HG03175 (cell line): ENCODE results near the gene DBNDD1.

Source experiments
- ATAC-seq: cut with Tn5 transposase; IDR thresholded peaks from one replicate; pipeline ENCODE4 v1.9.1; 2021; ENCODE audit warnings: mild to moderate bottlenecking, moderate library complexity; ENCODE audit not compliant: unreplicated experiment

Gene DBNDD1

DNA sequence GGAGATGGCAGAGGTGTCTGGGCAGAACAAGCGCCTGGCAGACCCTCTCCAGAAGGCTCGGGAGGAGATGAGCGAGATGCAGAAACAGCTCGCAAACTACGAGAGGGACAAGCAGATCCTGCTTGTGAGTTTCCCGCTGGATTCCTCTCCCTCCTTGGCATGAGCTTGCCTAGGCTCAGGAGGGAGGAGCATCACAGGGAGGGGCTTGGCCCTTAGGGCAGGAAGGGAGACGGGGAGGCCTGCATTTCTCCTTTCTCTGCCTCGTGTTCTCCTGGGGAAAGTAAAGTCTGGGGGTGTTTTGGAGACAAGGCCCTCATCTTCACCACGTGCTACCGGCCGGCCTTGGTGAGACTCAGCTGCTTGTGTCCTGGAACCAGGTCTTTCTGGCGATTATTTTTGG, 18.0 kb upstream of the DBNDD1 start:
- ATAC-seq = no peak

DNA sequence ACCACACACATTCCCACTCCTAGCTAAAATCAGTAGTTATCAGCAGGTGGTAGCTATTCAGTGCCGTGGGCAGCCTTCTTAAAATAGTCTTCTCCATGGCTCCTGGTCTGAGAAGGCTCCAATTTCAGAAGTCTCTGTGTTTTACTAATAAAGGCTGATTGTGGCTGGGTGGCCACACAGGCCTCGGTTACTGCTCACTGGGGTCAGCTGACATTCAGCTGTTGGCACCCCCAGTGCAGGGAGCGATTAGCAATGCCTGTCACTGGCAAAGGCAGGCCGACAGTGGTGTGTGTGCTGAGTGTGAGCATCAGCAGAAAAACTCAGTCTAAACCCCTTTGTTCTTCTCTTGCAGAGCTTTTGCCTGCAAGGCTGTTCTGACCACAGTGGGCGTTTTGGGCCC, 16.6 kb upstream of the DBNDD1 start:
- no peak for ATAC-seq

DNA sequence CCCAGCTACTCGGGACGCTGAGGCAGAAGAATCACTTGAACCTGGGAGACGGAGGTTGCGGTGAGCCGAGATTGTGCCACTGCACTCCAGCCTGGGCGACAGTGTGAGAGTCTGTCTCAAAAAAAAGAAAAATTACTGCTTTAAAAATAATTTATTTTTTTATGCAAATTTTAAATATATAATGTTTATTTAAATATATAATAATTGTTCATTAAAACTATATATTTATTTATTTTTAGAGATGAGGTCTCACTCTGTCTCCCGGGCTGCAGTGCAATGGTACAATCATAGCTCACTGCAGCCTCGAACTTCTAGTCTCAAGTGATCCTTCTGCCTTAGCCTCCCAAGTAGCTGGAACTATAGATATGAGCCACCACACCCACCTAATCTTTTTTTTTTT, 15.2 kb upstream of the DBNDD1 start:
- ATAC-seq = no peak

DNA sequence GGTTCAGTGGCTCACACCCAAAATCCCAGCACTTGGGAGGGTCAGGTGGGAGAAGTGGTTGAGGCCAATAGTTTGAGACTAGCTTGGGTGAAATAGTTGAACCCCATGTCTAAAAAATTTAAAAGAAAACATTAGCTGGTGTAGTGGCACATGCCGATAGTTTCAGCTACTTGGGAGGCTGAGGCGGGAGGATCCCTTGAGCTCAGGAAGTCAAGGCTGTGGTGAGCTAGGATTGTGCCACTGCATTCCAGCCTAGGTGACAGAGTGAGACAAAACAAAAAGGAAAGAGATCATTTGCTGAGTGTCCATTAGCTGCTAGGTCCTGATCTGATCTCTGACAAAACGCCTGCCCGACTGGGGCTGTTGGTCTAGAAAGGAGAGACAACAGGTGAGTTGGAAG, 14.1 kb upstream of the DBNDD1 start:
- no peak for ATAC-seq

DNA sequence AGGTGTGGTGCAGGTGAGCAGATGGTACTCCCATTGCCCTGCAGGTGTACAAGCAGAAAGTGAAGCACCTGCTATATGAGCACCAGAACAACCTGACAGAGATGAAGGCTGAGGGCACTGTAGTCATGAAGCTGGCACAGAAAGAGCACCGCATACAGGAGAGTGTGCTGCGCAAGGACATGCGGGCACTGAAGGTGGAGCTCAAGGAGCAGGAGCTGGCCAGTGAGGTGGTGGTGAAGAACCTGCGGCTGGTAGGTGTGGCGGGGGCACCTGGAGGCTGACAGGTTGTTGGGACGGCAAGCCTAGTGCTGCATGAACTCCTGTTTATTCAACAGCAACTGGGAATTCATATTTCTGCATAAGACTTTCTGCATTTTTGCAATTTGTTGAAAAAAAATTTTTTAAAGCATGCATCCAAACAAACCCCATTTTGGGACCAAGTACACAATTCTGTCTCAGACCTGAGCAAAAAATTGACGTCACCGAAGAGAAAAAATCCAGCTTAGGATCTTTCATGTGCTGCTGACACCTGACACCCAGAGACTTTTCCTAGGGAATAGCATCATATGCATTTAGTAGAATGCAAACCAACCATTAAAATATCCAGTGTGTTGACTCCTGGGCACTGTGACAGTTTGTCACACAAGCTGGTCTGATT, 13.5 kb upstream of the DBNDD1 start:
- no peak for ATAC-seq

DNA sequence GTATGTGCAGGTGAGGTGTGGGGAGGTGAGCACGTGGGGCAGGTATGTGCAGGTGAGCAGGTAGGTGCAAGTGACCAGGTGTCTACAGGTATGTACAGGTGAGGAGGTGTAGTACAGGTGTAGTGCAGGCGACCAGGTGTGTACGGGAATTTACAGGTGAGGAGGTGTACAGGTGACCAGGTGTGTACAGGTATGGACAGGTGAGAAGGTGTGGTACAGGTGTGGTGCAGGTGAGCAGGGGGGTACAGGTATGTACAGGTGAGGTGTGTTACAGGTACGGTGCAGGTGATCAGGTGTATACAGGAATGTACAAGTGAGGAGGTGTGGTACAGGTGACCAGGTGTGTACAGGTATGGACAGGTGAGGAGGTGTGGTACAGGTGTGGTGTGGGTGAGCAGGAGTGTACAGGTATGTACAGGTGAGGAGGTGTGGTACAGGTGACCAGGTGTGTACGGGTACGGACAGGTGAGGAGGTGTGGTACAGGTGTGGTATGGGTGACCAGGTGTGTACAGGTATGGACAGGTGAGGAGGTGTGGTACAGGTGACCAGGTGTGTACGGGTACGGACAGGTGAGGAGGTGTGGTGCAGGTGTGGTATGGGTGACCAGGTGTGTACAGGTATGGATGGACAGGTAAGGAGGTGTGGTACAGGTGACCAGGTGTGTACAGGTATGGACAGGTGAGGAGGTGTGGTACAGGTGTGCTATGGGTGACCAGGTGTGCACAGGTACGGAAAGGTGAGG, 12.8 kb upstream of the DBNDD1 start:
- ATAC-seq = no peak

DNA sequence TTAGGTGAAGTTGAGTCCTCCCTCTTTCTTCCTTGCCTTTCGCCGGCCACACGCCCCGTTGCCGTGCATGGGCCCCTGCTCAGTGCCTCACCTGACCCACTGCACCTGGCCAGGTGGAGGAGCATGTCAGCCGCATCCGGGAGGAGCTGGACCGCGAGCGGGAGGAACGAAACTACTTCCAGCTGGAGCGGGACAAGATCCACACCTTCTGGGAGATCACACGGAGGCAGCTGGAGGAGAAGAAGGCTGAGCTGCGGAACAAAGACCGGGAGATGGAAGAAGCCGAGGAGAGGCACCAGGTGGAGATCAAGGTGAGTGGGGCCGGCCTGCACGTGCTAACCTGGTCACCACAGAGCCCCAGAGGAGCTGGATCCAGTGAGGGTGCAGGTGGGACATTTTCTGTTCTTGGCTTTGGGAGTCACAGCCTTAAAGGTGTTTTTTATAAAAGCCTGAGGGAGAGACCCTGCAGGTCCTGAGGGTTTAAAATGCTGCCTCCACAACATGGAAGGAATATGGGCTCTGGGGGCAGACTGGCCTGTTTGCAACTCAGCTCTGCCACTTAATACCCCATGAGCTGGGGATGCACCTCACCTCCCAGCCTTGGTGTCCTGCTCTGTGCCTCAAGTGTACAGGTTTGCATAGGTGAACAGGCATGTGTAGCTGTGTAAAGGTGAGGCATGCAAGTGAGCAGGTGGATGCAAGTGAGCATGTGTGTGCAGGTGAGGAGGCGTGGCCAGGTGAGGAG, 12.1 kb upstream of the DBNDD1 start:
- ATAC-seq = no peak

DNA sequence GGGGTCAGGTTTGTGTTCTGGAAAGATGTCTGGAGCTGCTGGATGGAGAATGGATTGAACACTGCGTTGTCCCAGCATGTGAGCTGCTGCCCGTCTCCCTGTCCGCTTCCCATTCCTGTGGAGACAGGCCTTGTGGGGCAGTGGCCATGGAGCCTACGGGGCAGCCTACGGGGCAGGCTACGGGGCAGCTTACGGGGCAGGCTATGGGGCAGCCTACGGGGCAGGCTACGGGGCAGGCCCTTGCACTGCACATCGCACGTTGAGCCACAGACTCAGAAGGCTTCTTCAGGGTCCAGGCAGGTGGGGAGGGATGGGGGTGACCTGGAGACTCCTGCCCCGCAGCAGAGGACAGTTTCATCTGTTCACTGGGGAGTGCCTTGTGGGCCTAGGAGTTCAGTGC, 9.7 kb upstream of the DBNDD1 start:
- ATAC-seq = no peak

DNA sequence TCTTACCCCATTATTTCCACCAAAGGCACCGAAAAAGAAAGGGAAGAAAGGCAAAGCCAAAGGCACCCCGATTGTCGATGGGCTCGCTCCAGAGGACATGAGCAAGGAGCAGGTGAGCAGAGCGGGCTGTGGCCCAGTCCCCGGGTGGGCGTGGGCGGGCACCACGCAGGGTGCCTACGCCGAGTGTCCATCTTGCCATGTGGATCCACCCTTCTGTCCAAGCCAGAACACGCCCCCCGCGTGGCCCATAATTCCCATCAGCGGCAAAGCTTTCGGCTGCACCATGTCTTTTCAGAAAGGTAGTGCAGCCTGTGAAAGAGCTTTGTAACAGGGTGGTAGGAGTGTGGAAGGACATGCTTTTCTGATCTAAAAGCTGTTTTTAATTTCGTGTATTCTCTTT, 8.4 kb upstream of the DBNDD1 start:
- no peak for ATAC-seq

DNA sequence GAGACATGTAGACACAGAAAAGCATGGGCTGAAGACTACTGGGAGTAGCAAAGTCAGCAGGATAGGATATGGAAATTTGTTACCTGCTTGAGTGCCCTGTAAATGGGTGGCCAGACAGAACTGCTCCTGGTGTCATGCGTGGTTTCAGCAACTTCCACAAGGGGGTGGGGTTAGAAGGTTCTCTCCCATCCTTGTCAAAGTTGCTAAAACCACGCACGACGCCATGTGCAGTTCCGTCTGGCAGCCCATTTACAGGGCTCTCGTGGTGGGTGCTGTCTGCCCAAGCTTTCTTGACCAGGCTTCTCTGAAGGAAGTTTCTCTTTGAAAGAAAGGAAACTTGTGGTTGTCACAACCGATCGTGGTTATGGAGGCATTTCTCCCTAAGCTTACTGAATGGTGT, 6.9 kb upstream of the DBNDD1 start:
- no peak for ATAC-seq

DNA sequence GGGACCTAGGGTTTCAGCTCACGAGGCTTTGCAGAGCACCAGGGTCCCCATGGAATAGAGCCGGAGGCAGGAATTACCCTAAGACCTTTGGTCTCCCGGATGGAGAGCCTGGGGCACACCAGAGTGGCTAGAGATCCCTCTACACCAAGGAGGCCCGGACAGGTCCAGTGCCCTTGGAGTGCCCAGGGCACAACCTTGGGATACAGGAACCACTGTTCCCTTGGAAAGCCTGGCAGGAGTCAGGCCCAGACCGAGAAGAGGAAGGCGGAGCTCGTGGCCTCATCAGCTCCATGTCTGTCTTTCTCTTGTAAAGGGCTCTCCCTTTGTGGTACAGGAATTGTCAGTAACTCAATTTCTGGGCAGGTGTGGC, 3.8 kb upstream of the DBNDD1 start:
- no peak for ATAC-seq

DNA sequence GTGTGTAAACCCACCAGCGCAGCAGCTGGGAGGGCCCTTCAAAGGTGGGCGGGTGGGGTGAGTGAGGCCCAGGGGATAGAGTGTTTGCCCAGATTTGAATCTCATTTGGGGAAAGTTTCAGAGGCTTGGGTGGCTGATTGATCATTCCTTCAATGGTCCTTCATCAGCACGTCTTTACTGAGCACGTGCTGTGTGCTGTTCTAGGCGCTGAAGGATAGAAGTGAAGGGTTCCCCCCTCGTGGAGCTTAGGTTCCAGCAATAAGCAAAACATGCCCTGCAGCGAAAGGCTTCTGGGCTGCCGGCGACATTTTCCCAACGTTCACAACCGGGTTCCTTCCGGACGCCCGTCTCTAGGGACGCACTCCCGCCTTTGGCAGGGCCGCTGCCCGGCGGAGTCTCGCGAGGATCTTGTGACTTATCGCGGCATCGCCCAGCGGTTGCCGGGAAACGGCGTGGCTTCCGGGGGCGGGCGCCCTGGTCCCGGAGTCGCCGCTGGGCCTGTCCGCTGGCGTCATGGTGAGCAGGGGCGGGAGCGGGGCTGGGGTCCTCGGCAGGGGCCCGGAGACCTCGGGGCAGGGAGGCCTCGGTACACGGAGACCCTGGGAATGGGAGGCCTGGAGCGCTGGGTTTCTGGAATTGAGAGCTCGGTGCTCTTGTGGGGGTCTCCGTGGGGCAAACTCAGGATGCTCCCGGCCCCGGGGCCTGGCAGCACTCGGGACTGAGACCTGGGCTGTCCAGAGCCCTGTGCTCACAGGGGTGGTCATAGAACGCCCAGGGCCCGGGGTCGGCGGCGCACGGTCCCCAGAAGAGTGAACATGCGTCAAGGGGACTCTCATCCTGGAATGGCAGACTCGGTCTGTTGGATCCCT, 3.2 kb upstream of the DBNDD1 start:
- peak; percentile 66 for ATAC-seq

DNA sequence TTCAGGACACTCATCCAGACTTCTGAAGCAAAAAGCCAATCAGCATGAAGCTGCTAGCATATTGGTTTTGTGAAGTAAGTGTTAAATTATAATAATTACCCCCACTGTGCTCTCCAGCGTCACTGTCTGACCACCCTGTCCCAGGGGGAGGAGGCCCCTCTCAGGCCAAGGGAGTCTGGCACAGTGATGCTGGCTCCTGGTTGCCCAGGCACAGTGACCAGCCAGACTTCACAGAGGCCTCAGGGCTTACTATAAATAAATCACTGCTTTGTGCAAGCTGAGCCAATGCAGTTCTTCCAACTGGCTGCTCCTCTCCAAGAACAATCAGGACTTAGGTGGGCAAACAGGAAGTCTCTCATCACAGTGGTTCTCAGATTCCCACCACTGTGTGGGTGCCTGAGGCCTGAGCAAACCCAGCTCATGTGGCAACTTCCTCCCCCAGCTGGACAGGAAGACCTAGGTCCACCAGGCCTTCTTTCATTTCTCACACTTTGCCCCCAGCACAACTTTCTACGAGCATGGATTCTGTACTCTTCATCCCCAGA, 1.7 kb upstream of the DBNDD1 start:
- ATAC-seq = no peak

DNA sequence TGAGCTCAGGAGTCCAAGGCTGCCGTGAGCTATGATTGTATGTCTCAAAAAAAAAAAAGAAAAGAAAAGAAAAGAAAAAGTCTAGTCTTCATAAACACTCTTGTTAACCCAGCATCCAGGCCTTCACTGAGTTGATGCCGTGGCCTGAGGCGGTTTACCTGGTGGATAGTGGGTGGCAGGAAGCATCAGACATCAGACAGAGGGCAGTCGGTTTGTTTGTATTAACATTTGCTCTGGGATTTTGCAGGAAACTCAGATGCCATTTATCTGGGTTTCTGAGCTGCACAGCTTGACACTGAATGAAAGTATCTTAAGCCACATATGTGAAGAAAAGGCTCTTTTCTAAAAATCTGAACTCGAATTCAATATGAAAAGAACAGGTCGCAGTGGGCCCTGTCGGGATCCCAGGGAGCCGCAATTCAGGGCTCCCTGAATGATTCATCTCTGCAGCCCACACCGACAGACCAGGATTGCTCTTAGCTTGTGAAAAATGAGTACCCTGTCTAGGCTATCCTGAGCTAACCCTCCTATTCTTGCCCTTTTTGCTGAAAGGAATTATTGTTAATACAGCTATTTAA, 1.1 kb upstream of the DBNDD1 start:
- ATAC-seq = no peak

DNA sequence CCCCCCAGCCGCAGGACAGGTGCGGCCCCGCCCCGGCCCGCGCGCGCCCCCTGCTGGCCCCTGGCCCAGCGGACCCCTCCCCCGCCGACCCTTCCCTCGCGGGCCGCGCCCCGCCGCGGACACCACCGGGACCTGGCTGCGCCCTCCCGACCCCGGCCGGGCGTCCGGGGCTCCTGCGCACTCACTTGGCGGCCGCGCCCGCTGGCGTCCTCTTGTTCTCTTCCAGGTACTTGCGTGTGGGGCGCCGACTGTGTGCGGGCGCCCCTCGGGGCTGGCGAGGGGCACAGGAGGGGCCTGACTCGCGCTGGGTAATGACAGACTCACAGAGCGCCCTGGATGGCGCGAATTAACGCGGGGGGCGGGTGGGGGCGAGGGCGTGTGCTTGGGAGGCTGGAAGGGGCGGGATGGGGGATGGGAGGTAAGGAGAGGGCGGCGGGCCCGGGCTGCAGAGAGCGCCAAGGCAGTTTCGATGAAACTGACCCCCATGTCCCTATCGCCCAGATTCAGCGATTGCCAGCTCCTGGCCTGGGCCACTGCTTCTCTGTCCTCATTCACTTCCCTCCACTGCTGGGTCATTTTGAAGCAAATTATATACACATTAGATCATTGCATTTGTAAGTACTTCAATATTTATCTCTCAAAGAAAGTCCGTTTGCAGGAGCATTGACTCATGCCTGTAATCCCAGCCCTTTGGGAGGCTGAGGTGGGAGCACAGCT, 445 bp upstream of the DBNDD1 start:
- ATAC-seq = no peak

DNA sequence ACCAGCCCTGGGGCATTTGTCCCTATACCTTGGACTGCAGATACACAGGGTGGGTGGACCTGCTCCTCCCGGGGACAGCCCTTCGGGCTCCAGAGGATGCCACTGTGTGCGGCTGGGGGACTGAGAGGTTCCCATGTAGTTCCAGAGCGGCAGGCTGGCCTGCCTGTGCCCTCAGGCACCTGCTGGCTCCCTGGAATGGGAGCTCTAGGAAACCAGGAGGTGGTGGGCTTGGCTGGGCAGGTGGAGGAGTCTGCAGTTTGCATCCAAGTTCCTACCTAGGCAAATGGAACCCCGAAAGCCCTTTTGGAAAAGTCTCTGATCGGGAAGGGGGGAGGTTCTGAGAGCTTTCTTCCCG, 982 bp downstream of the DBNDD1 start:
- ATAC-seq = no peak

DNA sequence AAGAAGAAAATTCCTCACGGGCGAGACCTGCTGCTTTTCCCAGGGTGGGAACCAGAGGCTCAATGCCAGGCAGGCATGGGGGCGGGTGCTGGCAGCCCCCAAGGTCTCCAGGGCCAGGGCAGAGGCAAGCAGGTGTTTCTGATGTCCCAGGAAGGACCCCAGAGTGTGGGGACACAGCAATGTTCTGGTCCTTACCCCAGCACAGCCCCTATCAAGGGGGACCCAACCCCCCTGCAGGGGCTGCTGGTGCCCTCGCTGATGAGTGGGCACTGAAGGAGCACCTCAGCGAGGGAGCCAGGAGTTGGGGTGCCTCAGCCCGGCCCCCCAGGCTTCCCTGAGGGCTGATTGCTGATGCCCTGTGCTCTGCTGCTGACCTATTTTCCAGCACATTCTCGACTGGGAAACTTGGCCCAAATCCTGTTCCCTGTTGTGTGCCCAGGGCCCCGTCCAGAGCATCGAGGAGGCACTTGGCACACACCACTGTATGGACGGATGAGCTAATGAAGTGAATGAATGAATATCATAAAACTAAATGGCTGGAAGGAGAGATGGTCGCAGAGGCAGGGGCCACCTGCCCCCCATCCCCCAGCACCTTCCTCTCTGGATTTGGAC, 2.8 kb downstream of the DBNDD1 start:
- ATAC-seq = no peak

DNA sequence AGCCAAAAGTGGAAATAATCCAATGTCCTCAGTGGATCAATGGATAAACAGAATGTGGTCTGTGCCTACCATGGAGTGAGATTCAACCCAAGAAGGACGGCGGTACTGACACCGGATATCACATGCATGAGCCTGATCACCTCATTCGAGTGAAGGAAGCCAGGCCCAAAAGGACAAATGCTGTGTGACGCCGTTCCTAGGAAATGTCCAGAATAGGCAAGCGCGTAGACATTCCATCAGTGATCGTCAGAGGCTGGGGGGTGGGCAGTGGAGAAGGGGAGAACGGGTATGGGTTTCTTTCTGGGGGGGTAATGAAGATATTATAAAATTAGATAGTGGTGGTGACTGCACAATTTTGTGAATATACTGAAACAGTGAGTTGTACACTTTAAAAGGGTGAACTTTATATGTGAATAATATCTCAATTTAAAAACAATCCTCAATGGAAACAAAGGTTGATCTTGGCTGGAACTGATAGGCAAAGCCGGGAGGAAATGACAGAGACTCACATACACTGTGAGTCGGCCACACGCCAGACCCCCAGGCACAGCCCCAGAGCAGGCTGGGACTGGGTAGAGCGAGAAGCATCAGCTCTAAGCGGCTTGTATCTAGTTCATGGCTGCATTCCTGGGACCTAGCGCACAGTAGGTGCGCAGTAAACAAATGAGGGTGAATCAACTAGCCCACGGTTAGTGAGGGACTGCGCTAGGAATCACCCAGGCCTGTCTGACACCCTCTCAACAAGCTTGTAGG, 3.5 kb downstream of the DBNDD1 start:
- ATAC-seq = no peak
